Heart left ventricle (tissue), 13 donors: ENCODE measurements around the gene HMGN4.

ENCODE experiments used
- POLR2A ChIP-seq, 2 donors: fragments of 450-650 bp; IDR thresholded peaks; one replicate each; pipeline ENCODE4 v1.6.1; 2017; ENCODE audit warnings: antibody characterized with exemption in 2 of 2, mild to moderate bottlenecking in 2 of 2, moderate library complexity in 2 of 2
- TF ChIP-seq, protein P1 (sequence below), 12 donors: fragments of 200-600 bp; sonication (generic) in 4 of 12; IDR thresholded peaks; one replicate each; pipeline versions ENCODE4 v1.5.0 to v1.8.0; 2018 to 2022; ENCODE audit warnings: antibody characterized with exemption in 12 of 12, mild to moderate bottlenecking in 5 of 12
- donor health status: ischemic (EF 13 %, LVEDD 7.1; RV severe dilation, severe dysfunction).
- donor health status: DM: no; HTN: yes; CAD: no.
- donor health status: DM: no; HTN: no; CAD: no.
- donor health status: ischemic (EF 25% LVEDD 6.9; RV normal size, moderate dysfunction).
- donor health status: ischemic (EF 25% LVEDD 5.7; RV mildly dilated, moderate dysfunction).
- donor health status: ischemic (EF 35%, LVEDD 5.7; RV mildly dilated, moderate dysfunction).
- donor health status: nonischemic (EF 11% LVEDD 7.7; RV severe dilation, severe dysfunction).
- donor health status: DM: yes; HTN: yes; CAD: no.
- donor health status: PGD.
- donor health status: ischemic (EF 29% LVEDD 5.4; RV normal size, mild dysfunction).
- donor health status: nonischemic (EF 23%, LVEDD 6.1; RV moderate dilation, normal function).

GRCh38 chr6:26514984-26515383 is 23.2 kb upstream of the HMGN4 start:
- no peak for TF ChIP-seq POLR2A (IDR thresholded peaks at IDR 0.05)
- TF ChIP-seq, protein P1, sequence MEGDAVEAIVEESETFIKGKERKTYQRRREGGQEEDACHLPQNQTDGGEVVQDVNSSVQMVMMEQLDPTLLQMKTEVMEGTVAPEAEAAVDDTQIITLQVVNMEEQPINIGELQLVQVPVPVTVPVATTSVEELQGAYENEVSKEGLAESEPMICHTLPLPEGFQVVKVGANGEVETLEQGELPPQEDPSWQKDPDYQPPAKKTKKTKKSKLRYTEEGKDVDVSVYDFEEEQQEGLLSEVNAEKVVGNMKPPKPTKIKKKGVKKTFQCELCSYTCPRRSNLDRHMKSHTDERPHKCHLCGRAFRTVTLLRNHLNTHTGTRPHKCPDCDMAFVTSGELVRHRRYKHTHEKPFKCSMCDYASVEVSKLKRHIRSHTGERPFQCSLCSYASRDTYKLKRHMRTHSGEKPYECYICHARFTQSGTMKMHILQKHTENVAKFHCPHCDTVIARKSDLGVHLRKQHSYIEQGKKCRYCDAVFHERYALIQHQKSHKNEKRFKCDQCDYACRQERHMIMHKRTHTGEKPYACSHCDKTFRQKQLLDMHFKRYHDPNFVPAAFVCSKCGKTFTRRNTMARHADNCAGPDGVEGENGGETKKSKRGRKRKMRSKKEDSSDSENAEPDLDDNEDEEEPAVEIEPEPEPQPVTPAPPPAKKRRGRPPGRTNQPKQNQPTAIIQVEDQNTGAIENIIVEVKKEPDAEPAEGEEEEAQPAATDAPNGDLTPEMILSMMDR (IDR thresholded peaks at IDR 0.05), result no peak
